ENCODE measurements around the gene PLA2G7. TPM values are rescaled to one million over a fixed set of nuclear protein-coding genes. Genes with fewer than 3 reads are reported as not detected.

Gene PLA2G7
- total and polyA plus RNA-seq, 2 of the 8 experiments (the other 6 are each of a cell fraction or from before 2014, with no cell fraction given): 1.5 to 2.2 TPM

- Histone ChIP-seq H3K4me2 (ENCODE audit: insufficient read depth in 1 of 2, low read depth in 2 of 2, low read length in 2 of 2) (no peak overlapping the region), H2AK5ac (ENCODE audit: low read depth, low read length) (no peak overlapping the region), H3K4ac (replicated peaks; ENCODE audit: insufficient read length, low read depth, low read length) (no peak overlapping the region), H3K23ac (ENCODE audit: insufficient read length) (no peak overlapping the region), H3K23me2 (ENCODE audit: low read depth, low read length) (0 out of 2 replicates have a peak, but pooled peaks cover 2% of the 10 kb centered on the region), H3K79me2 (ENCODE audit: control insufficient read depth in 1 of 2, insufficient read depth in 2 of 2, low read length in 2 of 2) (no peaks in the 10 kb centered on the region), H3K36me3 (ENCODE audit: control insufficient read depth in 2 of 4, insufficient read depth in 4 of 4, low read length in 3 of 4) (no peaks in the 10 kb centered on the region), H4K20me1 (replicated peaks in 1 of 2; ENCODE audit: control insufficient read depth in 1 of 2, insufficient read depth in 2 of 2, low read length in 2 of 2) (no peaks in the 10 kb centered on the region), H2BK20ac (ENCODE audit: low read length) (no peak overlapping the region), H3K4me1 (replicated peaks in 1 of 4; ENCODE audit: control insufficient read depth in 3 of 4, insufficient read depth in 4 of 4, low read length in 3 of 4) (no peaks in the 10 kb centered on the region), H3K4me3 (ENCODE audit: extremely low read depth in 1 of 4, insufficient read depth in 2 of 4, low read depth in 3 of 4, low read length in 4 of 4) (no peak overlapping the region), H2AFZ (ENCODE audit: low read length) (0 out of 2 replicates have a peak overlapping the region, but pooled peaks have one; percentile 8), H3K18ac (ENCODE audit: extremely low read depth, low read length) (no peak overlapping the region), H3K27ac (ENCODE audit: low read depth, low read length) (no peak overlapping the region), H2BK120ac (replicated peaks; ENCODE audit: low read depth, low read length) (no peak overlapping the region), H3K14ac (ENCODE audit: insufficient read length) (no peak overlapping the region), H3K9me3 (ENCODE audit: insufficient read depth in 2 of 2, low read depth in 1 of 2, low read length in 1 of 2) (no peaks in the 10 kb centered on the region), H4K8ac (ENCODE audit: extremely low read depth, insufficient read depth, low read length) (no peak overlapping the region), H2BK15ac (ENCODE audit: low read length) (no peak overlapping the region), H3K79me1 (ENCODE audit: low read depth, low read length) (no peaks in the 10 kb centered on the region), H3K27me3 (replicated peaks in 1 of 4; ENCODE audit: control insufficient read depth in 3 of 4, extremely low read depth in 1 of 4, insufficient read depth in 3 of 4, low read length in 3 of 4) (no peaks in the 10 kb centered on the region), H4K5ac (ENCODE audit: insufficient read length, low read depth, low read length) (no peak overlapping the region), H3K9ac (replicated peaks in 1 of 4; ENCODE audit: extremely low read depth in 1 of 4, low read depth in 3 of 4, low read length in 3 of 4) (no peak overlapping the region), H2BK12ac (ENCODE audit: low read depth, low read length) (no peak overlapping the region), H4K91ac (replicated peaks; ENCODE audit: insufficient read length, low read length) (no peak overlapping the region), H3K56ac (replicated peaks; ENCODE audit: insufficient read length, low read depth, low read length) (no peak overlapping the region), H2BK5ac (ENCODE audit: low read depth, low read length) (no peak overlapping the region)
- DNase-seq (ENCODE audit: low read depth in 1 of 2, low spot score in 2 of 2) (no peak), FAIRE-seq (no peak)
- WGBS, 2 experiments (ENCODE audit: extremely low coverage in 1 of 2, insufficient coverage in 1 of 2, insufficient read length in 1 of 2, insufficient replicate concordance in 2 of 2, low coverage in 1 of 2, low lambda C conversion rate in 2 of 2, missing lambda C conversion rate in 1 of 2): 91% methylated on average over 3 of the region's 3 CpGs; no CpG with 5 or more reads in 1 of the 2 experiments
- TF ChIP-seq TAF1 (IDR thresholded peaks at IDR 0.05; ENCODE audit: low read depth, low read length): no peak
- no peak for TF ChIP-seq POU5F1 (IDR thresholded peaks at IDR 0.05; ENCODE audit: low read depth, low read length)
- no peak for TF ChIP-seq PHF8 (conservative IDR thresholded peaks at IDR 0.05; ENCODE audit: low read depth, low read length)
- TF ChIP-seq KDM5A (IDR thresholded peaks at IDR 0.05; ENCODE audit: low read length): no peak
- no peak for TF ChIP-seq SIX5 (IDR thresholded peaks at IDR 0.05; ENCODE audit: low read depth, low read length)
- TF ChIP-seq SIN3A (conservative IDR thresholded peaks at IDR 0.05 in 1 of 2, IDR thresholded peaks at IDR 0.05 in 1 of 2; ENCODE audit: low read depth in 1 of 2, low read length in 2 of 2): no peak
- no peak for TF ChIP-seq RFX5 (IDR thresholded peaks at IDR 0.05; ENCODE audit: borderline replicate concordance, low read depth, low read length)
- TF ChIP-seq CBX5 (IDR thresholded peaks at IDR 0.05; ENCODE audit: low read depth, low read length): no peak
- TF ChIP-seq RAD21 (IDR thresholded peaks at IDR 0.05 in 1 of 2, conservative IDR thresholded peaks at IDR 0.05 in 1 of 2; ENCODE audit: low read depth in 2 of 2, low read length in 2 of 2): no peak
- TF ChIP-seq MAX (IDR thresholded peaks at IDR 0.05): no peak
- TF ChIP-seq SP2 (IDR thresholded peaks at IDR 0.05; ENCODE audit: low read length): no peak
- no peak for TF ChIP-seq CTBP2 (IDR thresholded peaks at IDR 0.05; ENCODE audit: borderline replicate concordance, insufficient read depth, insufficient read length, low read length)
- ChIA-PET CTCF (ENCODE audit: partially characterized antibody) (interaction anchor here (1.2 kb wide), 1 partner anchor 12 kb away, joined by 3 read pairs; no protein-coding TSS in a partner anchor), POLR2A (ENCODE audit: partially characterized antibody) (no interaction called here)
These were observed 45.5 kb downstream of the PLA2G7 start for GRCh38 chr6:46689657-46690056.

Measured in H1 (cell line).